GM10266 (cell line): ENCODE data around the gene UBTD1.
A peak's percentile ranks its signal among the peaks of the same experiment; 100 is the strongest.

Experiments used
- DNase-seq: peaks from one replicate; pipeline ENCODE4 v3.0.0; 2012; ENCODE audit errors: extremely low spot score
- TF ChIP-seq, protein P1 (sequence below): IDR thresholded peaks from 2 replicates; pipeline ENCODE4 v1.5.1; 2012; ENCODE audit warnings: mild to moderate bottlenecking, low read depth; ENCODE audit not compliant: control insufficient read depth, insufficient read depth; ENCODE audit errors: missing control alignments

Gene UBTD1

DNA sequence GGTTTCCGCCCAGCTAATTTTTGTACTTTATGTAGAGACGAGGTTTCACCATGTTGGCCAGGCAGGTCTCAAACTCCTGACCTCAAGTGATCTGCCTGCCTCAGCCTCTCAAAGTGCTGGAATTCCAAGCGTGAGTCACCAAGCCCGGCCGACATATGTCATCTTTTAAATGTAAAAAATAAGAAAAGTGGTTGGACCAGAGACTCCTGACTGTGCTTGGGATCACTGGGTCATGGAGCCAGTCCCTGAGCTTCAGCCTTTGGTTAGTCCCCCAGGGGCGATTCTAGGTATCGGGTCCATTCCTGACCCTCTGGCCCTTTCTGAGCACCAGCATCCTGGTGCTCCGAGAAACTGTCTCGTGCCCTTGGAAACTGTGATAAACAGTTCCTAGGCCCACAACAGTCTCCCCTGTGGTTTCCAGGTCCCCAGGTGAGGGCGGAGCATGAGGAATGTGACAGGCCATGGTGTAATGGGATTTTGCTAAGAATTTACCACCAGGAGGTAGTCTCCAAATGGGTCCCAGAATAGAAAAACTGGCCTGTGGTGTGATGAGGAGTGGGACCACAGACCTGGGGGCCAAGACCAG, 32.8 kb downstream of the UBTD1 start:
- TF ChIP-seq, protein P1, sequence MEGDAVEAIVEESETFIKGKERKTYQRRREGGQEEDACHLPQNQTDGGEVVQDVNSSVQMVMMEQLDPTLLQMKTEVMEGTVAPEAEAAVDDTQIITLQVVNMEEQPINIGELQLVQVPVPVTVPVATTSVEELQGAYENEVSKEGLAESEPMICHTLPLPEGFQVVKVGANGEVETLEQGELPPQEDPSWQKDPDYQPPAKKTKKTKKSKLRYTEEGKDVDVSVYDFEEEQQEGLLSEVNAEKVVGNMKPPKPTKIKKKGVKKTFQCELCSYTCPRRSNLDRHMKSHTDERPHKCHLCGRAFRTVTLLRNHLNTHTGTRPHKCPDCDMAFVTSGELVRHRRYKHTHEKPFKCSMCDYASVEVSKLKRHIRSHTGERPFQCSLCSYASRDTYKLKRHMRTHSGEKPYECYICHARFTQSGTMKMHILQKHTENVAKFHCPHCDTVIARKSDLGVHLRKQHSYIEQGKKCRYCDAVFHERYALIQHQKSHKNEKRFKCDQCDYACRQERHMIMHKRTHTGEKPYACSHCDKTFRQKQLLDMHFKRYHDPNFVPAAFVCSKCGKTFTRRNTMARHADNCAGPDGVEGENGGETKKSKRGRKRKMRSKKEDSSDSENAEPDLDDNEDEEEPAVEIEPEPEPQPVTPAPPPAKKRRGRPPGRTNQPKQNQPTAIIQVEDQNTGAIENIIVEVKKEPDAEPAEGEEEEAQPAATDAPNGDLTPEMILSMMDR = no peak
- no peak for DNase-seq

DNA sequence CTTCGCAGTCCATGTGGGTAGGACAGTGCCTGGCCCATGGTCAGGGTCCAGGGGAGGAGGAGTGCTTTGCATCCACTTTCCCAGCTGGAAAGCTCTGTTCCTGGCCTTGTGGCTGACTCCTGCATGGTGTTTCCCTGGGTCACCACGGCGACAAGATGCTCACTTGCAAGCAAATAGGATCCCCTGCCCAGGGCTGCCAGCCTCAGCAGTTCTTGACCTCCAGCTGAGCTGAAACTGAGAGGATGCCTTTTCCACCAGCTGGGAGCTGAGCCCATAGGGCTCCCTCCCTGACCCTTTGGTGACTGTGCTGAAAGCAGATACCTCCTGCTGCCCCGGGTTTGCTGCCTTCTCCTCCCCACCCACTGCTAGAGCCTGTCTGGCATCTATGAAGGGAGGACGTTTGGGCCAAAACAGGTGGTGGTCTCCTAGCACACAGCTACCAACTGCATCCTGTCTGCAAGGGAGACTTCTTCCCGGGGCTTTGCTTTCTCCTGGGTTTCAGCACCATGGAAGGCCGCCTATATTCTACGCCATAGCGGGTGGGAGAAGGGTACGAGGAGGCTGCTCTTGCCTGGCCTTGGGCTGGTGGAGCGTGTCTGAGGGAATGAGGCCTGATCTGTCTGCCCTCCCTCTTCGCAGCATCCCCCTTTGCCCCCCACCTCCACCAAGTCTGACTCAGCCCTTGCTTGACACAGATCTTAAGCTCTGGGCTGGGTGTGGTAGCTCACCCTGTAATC, 34.4 kb downstream of the UBTD1 start:
- DNase-seq = no peak
- TF ChIP-seq, protein P1 = no peak

DNA sequence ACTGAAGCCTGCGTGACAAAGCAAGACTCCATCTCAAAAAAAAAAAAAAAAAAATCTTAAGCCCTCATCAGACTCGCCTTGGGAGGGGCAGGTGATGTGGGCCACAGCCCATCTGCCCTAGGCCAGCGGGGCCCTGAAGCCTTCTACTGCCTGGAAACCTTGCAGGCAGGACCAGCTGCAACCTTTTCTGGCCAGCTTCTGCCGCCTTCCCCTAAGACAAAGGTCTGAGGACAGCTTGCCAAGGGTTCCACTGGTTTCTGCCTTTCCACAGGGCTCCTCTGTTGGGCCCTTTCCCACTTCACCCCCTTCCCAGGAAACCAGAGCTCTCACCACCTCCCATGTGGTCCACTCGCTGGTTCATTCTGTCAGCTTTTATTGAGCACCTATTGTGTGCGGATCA, 35.2 kb downstream of the UBTD1 start:
- no peak for DNase-seq
- TF ChIP-seq, protein P1 = no peak

DNA sequence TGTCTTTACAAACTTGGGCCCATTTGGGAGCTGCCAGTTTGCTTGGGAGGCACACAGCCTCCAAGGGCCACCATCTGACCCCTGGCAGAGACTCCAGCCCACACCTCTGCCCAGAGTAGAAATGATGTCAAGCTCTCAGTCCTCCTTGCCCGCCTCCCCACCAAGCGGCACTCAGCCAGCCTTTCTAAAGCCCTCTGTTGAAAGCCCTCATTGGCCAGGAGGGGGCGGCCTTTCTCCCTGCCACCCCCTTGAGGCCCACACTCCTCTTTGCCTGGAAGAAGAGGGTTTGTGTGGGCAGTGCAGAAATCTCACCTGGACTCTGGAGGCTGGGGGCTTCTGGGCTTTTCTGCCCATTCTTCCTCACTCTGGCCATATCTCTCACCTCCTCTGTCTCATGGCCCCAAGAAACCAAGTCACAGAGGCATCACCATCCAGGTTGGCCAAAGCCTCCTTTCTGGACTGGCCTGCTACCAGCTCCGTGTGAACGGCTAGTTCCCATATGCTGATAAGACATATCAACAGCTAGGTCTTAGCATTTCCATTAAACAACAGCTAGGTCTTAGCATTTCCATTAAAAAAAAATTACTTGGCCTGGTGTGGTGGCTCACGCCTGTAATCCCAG, 36.1 kb downstream of the UBTD1 start:
- peak; percentile 78 for DNase-seq
- TF ChIP-seq, protein P1 = peak; percentile 57

DNA sequence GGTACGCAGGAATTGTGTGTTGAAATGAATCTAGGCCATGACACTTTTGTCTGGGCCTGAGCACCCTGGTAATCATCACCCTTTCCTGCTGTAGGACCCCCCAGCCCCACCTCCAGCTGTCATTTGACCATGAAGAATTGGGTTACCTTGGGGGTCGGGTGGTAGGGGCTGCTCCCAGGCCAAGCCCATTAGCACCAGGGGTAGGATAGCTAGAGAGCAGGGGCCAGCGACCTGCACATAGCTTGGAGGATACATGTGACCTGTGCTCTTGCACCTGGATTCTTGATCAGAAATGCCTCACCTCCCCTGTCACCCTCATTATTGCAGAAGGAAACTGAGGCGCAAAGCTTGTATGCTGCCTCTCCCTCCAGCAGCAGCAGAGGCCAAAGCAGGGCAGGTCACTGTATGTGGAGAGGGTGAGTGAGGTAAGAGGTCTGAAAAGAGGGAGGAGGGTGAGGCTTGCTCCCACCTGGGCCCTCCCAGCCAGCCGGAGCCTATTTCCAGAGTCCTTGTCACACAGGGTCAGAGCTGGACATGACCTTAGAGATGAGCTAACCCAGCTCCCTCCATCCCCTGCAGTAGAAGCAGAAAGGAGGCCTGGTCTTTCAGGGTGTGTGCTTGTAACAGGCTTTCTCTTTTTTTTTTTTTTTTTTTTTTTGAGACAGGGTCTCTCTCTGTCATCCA, 38.6 kb downstream of the UBTD1 start:
- TF ChIP-seq, protein P1 = no peak
- DNase-seq = no peak

DNA sequence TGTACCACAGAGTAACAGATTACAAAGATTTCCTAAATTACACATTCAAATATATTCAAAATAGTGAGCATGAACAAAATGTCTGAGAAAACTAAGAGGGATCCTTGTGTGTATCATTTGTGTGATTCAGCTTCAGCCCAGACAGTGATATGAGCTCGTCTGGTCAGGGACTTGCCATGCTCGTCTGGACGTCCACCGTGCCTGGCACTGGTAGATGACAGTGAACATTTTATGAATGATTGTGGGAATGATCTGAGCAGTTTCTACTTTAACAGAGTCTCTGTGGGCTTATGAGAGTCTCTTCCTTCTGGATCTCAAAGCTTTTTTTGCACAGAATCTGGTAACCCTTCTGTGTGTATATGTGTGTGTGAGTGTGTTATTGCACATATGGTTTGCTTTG, 39.7 kb downstream of the UBTD1 start:
- TF ChIP-seq, protein P1 = no peak
- DNase-seq = no peak
